A549 (cell line): Measurements from ENCODE around the gene COX10. TPM values are rescaled to one million over a fixed set of nuclear protein-coding genes. Genes with fewer than 3 reads are reported as not detected.

Source experiments
- ATAC-seq, 2 experiments: fragments of 200-7000 bp in 1 of 2; fragments of >200 bp in 1 of 2; cut with Nextera tagmentation in 1 of 2; cut with Tn5 transposase in 1 of 2; 3 replicates each; pipeline versions ENCODE4 v1.8.0 to v1.9.1; 2018 to 2020; ENCODE audit warnings: mild to moderate bottlenecking in 1 of 2, moderate library complexity in 1 of 2
- CTCF ChIA-PET: fragments of 300-600 bp; sonication (Branson Sonifier 250); formaldehyde crosslinking; extraction: SDS; loops from one replicate; lab custom pipeline; 2021; ENCODE audit warnings: antibody characterized with exemption, inconsistent platforms; lab: Yijun Ruan, JAX
- POLR2A ChIA-PET: fragments of 350-600 bp; formaldehyde crosslinking; extraction: SDS; loops from one replicate; lab custom pipeline; 2021; ENCODE audit warnings: antibody characterized with exemption, inconsistent platforms; lab: Yijun Ruan, JAX
- DNase-seq, 2 experiments: peaks; one replicate each; pipeline versions ENCODE4 v3.0.0 to v3.0.0-alpha.2; 2011 to 2016; ENCODE audit warnings: low read depth in 1 of 2, low spot score in 1 of 2
- FAIRE-seq: peaks from 2 replicates; lab custom pipeline; 2011; peaks lifted over from hg19 to GRCh38; lab: Jason Lieb, UNC
- H3K27ac ChIP-seq, 2 experiments: fragments of >200 bp; sonication (Bioruptor Twin); formaldehyde crosslinking; 3 replicates each; pipeline ENCODE4 v1.5.1; 2016 to 2017
- H3K4me1 ChIP-seq: fragments of >200 bp; sonication (Bioruptor Twin); formaldehyde crosslinking; 3 replicates; pipeline ENCODE4 v1.6.1; 2016
- H3K4me2 ChIP-seq: fragments of >200 bp; sonication (Bioruptor Twin); formaldehyde crosslinking; 3 replicates; pipeline ENCODE4 v1.6.1; 2016
- H3K4me3 ChIP-seq: fragments of >200 bp; sonication (Bioruptor Twin); formaldehyde crosslinking; 3 replicates; pipeline ENCODE4 v1.5.1; 2016
- H3K9me3 ChIP-seq: fragments of >200 bp; sonication (Bioruptor Twin); formaldehyde crosslinking; 3 replicates; pipeline ENCODE4 v1.6.1; 2016
- E2F6 ChIP-seq: IDR thresholded peaks from 2 replicates; pipeline ENCODE4 v1.6.1; 2012; ENCODE audit warnings: low read depth, borderline replicate concordance
- ESRRA ChIP-seq: fragments of 150-350 bp; IDR thresholded peaks from 2 replicates; pipeline ENCODE4 v1.6.1; 2014; ENCODE audit warnings: mild to moderate bottlenecking, low read length, borderline replicate concordance
- FOSB ChIP-seq: fragments of 250-450 bp; sonication (Bioruptor Pico); IDR thresholded peaks from 2 replicates; pipeline ENCODE4 v1.5.0; 2020; ENCODE audit warnings: mild to moderate bottlenecking, moderate library complexity
- FOSL2 ChIP-seq, 2 experiments: fragments of 450-650 bp in 1 of 2; fragments of >200 bp in 1 of 2; sonication (Bioruptor Twin) in 1 of 2; formaldehyde crosslinking; IDR thresholded peaks; 2 replicates each; pipeline versions ENCODE4 v1.5.0 to v1.6.1; 2016 to 2020; ENCODE audit warnings: mild to moderate bottlenecking in 1 of 2, moderate library complexity in 1 of 2
- GATA3 ChIP-seq: IDR thresholded peaks from 2 replicates; pipeline ENCODE4 v1.6.1; 2012; ENCODE audit warnings: borderline replicate concordance
- HES2 ChIP-seq: fragments of >200 bp; sonication (Bioruptor Twin); formaldehyde crosslinking; IDR thresholded peaks from 2 replicates; pipeline ENCODE4 v1.6.1; 2016
- HEYL ChIP-seq: fragments of 250-450 bp; sonication (Bioruptor Pico); IDR thresholded peaks from 2 replicates; pipeline ENCODE4 v1.8.0; 2021; ENCODE audit warnings: mild to moderate bottlenecking, moderate library complexity
- JUNB ChIP-seq: fragments of >200 bp; sonication (Bioruptor Twin); formaldehyde crosslinking; IDR thresholded peaks from 2 replicates; pipeline ENCODE4 v1.6.1; 2016
- MAFK ChIP-seq: fragments of 450-650 bp; IDR thresholded peaks from 2 replicates; pipeline ENCODE4 v1.6.1; 2014; ENCODE audit not compliant: partially characterized antibody
- PBX3 ChIP-seq: IDR thresholded peaks from 2 replicates; pipeline ENCODE4 v1.6.1; 2012
- REST ChIP-seq: fragments of 200-600 bp; sonication (generic); IDR thresholded peaks from 2 replicates; pipeline ENCODE4 v1.6.1; 2016; ENCODE audit warnings: antibody characterized with exemption, mild to moderate bottlenecking, moderate library complexity
- RNF2 ChIP-seq: fragments of 200-600 bp; sonication (generic); IDR thresholded peaks from 2 replicates; pipeline ENCODE4 v1.6.1; 2016; ENCODE audit warnings: low read depth, mild to moderate bottlenecking, antibody characterized with exemption, moderate library complexity, borderline replicate concordance
- TFCP2L1 ChIP-seq: fragments of 250-450 bp; sonication (Bioruptor Pico); IDR thresholded peaks from 2 replicates; pipeline ENCODE4 v1.5.0; 2021; ENCODE audit warnings: mild to moderate bottlenecking
- TP53 ChIP-seq: fragments of 250-450 bp; sonication (Bioruptor Pico); IDR thresholded peaks from 2 replicates; pipeline ENCODE4 v1.5.0; 2021; ENCODE audit warnings: mild to moderate bottlenecking, moderate library complexity
- WGBS: methylation state at CpG from one replicate; pipeline ENCODE4 v1.1.6; 2017; ENCODE audit errors: missing lambda C conversion rate; 5-methylcytosine and 5-hydroxymethylcytosine counted together
- polyA plus RNA-seq, 4 experiments: library from polyadenylated mRNA; depleted of rRNA in 3 of 4; stranded (reverse); fragments of >200 nt; fragmentation: RNase III in 1 of 4; extraction: RNeasy Plus Mini Kit Qiagen cat#74134 plus additional on column Dnase treatment in 1 of 4; gene quantifications; 2 replicates in 3 of 4; 3 replicates in 1 of 4; pipeline ENCODE4 v1.2.3, GENCODE V29; 2011 to 2017

The COX10 gene
- polyA plus RNA-seq, 2 of the 4 experiments (the other 2 are of a cell fraction): 15.1 to 25.8 TPM

- CTCF ChIA-PET: no interaction called here
- POLR2A ChIA-PET: no interaction called here
- no peaks in the 10 kb centered on the region for H3K9me3 ChIP-seq
- no peak for TF ChIP-seq JUNB
- TF ChIP-seq HEYL (CRISPR knock-in tag): no peak
- TF ChIP-seq RNF2: no peak
- TF ChIP-seq GATA3: no peak
- ATAC-seq (no peak), FAIRE-seq (no peak), DNase-seq (no peak)
- H3K4me1 ChIP-seq: no peaks in the 10 kb centered on the region
- no peak overlapping the region for H3K27ac ChIP-seq
- H3K4me3 ChIP-seq: no peak overlapping the region
- H3K4me2 ChIP-seq: no peak overlapping the region
- WGBS: 79% methylated on average over 6 of the region's 6 CpGs
Measured at GRCh38 chr17:14052886-14053615, 16.3 kb upstream of the COX10 start.

GRCh38 chr17:14057591-14057990, 11.7 kb upstream of the COX10 start:
- ATAC-seq (no peak), DNase-seq (no peak), FAIRE-seq (no peak)
- Histone ChIP-seq H3K9me3 (no peaks in the 10 kb centered on the region), H3K4me3 (no peak overlapping the region), H3K4me1 (no peaks in the 10 kb centered on the region), H3K4me2 (no peak overlapping the region), H3K27ac (no peak overlapping the region)
- CTCF ChIA-PET: interaction anchor here (0.6 kb wide), 1 partner anchor 55 kb away, joined by 3 read pairs; no protein-coding TSS in a partner anchor
- POLR2A ChIA-PET: no interaction called here
- TF ChIP-seq FOSL2 (IDR thresholded peaks at IDR 0.05) (no peak), FOSL2 (CRISPR knock-in tag; IDR thresholded peaks at IDR 0.05) (no peak), MAFK (no peak), REST (no peak), E2F6 (no peak), TP53 (CRISPR knock-in tag) (no peak), FOSB (CRISPR knock-in tag) (no peak), HES2 (no peak), PBX3 (no peak), ESRRA (no peak)

GRCh38 chr17:14058051-14058450, 11.3 kb upstream of the COX10 start:
- Histone ChIP-seq H3K27ac (no peak overlapping the region), H3K4me1 (no peaks in the 10 kb centered on the region), H3K9me3 (no peaks in the 10 kb centered on the region), H3K4me2 (no peak overlapping the region), H3K4me3 (no peak overlapping the region)
- FAIRE-seq (no peak), DNase-seq (no peak), ATAC-seq (no peak)
- WGBS: 91% methylated on average over 2 of the region's 2 CpGs
- ChIA-PET CTCF (interaction anchor here (0.6 kb wide), 1 partner anchor 56 kb away, joined by 3 read pairs; no protein-coding TSS in a partner anchor), POLR2A (no interaction called here)
- TF ChIP-seq TFCP2L1 (CRISPR knock-in tag): no peak
- TF ChIP-seq E2F6: no peak
- TF ChIP-seq FOSB (CRISPR knock-in tag): no peak
